SK-N-SH treated with all-trans-retinoic acid at 6 μM for 48 hours (cell line): ENCODE results near the gene NUP214.

ENCODE experiments used
- ARNTL ChIP-seq: fragments of 450-650 bp; formaldehyde crosslinking; IDR thresholded peaks from 2 replicates; pipeline ENCODE4 v1.5.0; 2020; ENCODE audit warnings: low read depth, mild to moderate bottlenecking, moderate library complexity, borderline replicate concordance
- CSRNP3 ChIP-seq: fragments of 250-450 bp; sonication (Bioruptor Pico); IDR thresholded peaks from 2 replicates; pipeline ENCODE4 v1.5.1; 2021; ENCODE audit warnings: mild to moderate bottlenecking, moderate library complexity
- ESRRG ChIP-seq: fragments of 250-450 bp; sonication (Bioruptor Pico); IDR thresholded peaks from 2 replicates; pipeline ENCODE4 v1.6.1; 2021; ENCODE audit warnings: mild to moderate bottlenecking
- RARB ChIP-seq: fragments of 250-450 bp; sonication (Bioruptor Pico); IDR thresholded peaks from 2 replicates; pipeline ENCODE4 v1.8.0; 2021; ENCODE audit warnings: mild to moderate bottlenecking, moderate library complexity
- ZFP30 ChIP-seq: fragments of 450-650 bp; formaldehyde crosslinking; IDR thresholded peaks from 2 replicates; pipeline ENCODE4 v1.5.0; 2022; ENCODE audit warnings: mild to moderate bottlenecking, moderate library complexity

- TF ChIP-seq ZFP30 (CRISPR knock-in tag) (no peak), RARB (CRISPR knock-in tag) (no peak), CSRNP3 (CRISPR knock-in tag) (no peak), ESRRG (CRISPR knock-in tag) (no peak), ARNTL (no peak)
Observed at GRCh38 chr9:131097948-131098278, 27.5 kb upstream of the NUP214 start.
